Prostate gland (tissue), 2 donors: ENCODE measurements around the gene SERPINB11. TPM values are rescaled to one million over a fixed set of nuclear protein-coding genes. Genes with fewer than 3 reads are reported as not detected.

ENCODE experiments used
- DNase-seq: peaks from one replicate; pipeline ENCODE4 v3.0.0-alpha.2; 2019; ENCODE audit warnings: low spot score
- H3K27ac ChIP-seq, 2 donors: fragments of 200-600 bp; sonication (generic); 2 replicates each; pipeline ENCODE4 v1.5.1; 2017 to 2019
- H3K27me3 ChIP-seq: fragments of 200-600 bp; sonication (generic); replicated peaks from 2 replicates; pipeline ENCODE4 v1.5.1; 2019; ENCODE audit not compliant: insufficient read depth
- H3K36me3 ChIP-seq, 2 donors: fragments of 200-600 bp; sonication (generic); 1 replicate in 1 of 2; 2 replicates in 1 of 2; pipeline versions ENCODE4 v1.5.1 to v1.8.1; 2017 to 2019
- H3K4me1 ChIP-seq: fragments of 200-600 bp; sonication (generic); replicated peaks from 2 replicates; pipeline ENCODE4 v1.5.1; 2019
- H3K4me3 ChIP-seq, 2 donors: fragments of 200-600 bp; sonication (generic); 2 replicates each; pipeline ENCODE4 v1.5.1; 2017 to 2019
- H3K9me3 ChIP-seq: fragments of 200-600 bp; sonication (generic); 2 replicates; pipeline ENCODE4 v1.5.1; 2017
- POLR2A ChIP-seq: fragments of 450-650 bp; IDR thresholded peaks from one replicate; pipeline ENCODE4 v1.6.1; 2016; ENCODE audit warnings: antibody characterized with exemption, mild to moderate bottlenecking
- POLR2AphosphoS5 ChIP-seq: sonication (generic); formaldehyde crosslinking; IDR thresholded peaks from one replicate; pipeline ENCODE4 v1.6.1; 2017; ENCODE audit warnings: antibody characterized with exemption
- WGBS: methylation state at CpG from one replicate; pipeline ENCODE4 v1.1.5; 2018; 5-methylcytosine and 5-hydroxymethylcytosine counted together
- intact Hi-C: fragments of 100-400 bp; cut with DNase I; formaldehyde crosslinking; loops from one replicate; pipeline ENCODE4 v1.14.2; 2022
- total RNA-seq, 2 donors: library from RNA; depleted of rRNA; stranded (reverse); fragments of >200 nt; gene quantifications; one replicate each; pipeline ENCODE4 v1.1.0, GENCODE V29; 2016
- TF ChIP-seq, protein P1 (sequence below), 4 experiments: fragments of 200-600 bp in 2 of 4; fragments of 450-650 bp in 2 of 4; sonication (generic) in 2 of 4; IDR thresholded peaks; 1 replicate in 3 of 4; 2 replicates in 1 of 4; pipeline ENCODE4 v1.5.1; 2016 to 2019; ENCODE audit warnings: antibody characterized with exemption in 4 of 4, mild to moderate bottlenecking in 2 of 4, moderate library complexity in 2 of 4

SERPINB11 gene
- total RNA-seq, 2 donors from 2014 or later, result 10.3 to 37.8 TPM

DNA sequence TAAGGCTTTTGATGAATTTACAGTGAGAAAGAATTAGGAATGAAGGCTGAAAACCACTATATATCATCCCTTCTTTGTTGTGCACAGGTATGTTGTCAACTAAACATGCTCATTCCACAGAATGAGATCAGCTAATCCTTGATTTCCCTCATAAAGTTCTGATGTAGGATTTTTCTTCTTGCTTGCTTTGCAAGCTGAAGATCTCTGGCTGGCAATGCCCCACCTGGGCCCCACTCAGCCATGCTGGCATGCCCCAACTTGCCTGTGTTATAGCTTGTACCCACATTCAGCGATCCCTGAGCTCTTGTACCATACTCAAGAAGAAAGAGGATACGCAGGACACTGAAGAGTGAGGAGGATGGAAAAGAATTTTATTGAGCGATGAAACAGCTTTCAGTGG, 18.0 kb upstream of the SERPINB11 start:
- H3K27ac ChIP-seq, result no peak overlapping the region
- intact Hi-C loops, result no loop called here
- H3K27me3 ChIP-seq, result no peaks in the 10 kb centered on the region
- no peak overlapping the region for H3K4me3 ChIP-seq
- no peak for DNase-seq
- TF ChIP-seq, protein P1, sequence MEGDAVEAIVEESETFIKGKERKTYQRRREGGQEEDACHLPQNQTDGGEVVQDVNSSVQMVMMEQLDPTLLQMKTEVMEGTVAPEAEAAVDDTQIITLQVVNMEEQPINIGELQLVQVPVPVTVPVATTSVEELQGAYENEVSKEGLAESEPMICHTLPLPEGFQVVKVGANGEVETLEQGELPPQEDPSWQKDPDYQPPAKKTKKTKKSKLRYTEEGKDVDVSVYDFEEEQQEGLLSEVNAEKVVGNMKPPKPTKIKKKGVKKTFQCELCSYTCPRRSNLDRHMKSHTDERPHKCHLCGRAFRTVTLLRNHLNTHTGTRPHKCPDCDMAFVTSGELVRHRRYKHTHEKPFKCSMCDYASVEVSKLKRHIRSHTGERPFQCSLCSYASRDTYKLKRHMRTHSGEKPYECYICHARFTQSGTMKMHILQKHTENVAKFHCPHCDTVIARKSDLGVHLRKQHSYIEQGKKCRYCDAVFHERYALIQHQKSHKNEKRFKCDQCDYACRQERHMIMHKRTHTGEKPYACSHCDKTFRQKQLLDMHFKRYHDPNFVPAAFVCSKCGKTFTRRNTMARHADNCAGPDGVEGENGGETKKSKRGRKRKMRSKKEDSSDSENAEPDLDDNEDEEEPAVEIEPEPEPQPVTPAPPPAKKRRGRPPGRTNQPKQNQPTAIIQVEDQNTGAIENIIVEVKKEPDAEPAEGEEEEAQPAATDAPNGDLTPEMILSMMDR (IDR thresholded peaks at IDR 0.05), result no peak
- TF ChIP-seq POLR2AphosphoS5, result no peak
- TF ChIP-seq POLR2A, result no peak
- no peaks in the 10 kb centered on the region for H3K9me3 ChIP-seq
- 74% methylated on average over 3 of the region's 3 CpGs for WGBS
- H3K36me3 ChIP-seq, result no peaks in the 10 kb centered on the region
- no peaks in the 10 kb centered on the region for H3K4me1 ChIP-seq

DNA sequence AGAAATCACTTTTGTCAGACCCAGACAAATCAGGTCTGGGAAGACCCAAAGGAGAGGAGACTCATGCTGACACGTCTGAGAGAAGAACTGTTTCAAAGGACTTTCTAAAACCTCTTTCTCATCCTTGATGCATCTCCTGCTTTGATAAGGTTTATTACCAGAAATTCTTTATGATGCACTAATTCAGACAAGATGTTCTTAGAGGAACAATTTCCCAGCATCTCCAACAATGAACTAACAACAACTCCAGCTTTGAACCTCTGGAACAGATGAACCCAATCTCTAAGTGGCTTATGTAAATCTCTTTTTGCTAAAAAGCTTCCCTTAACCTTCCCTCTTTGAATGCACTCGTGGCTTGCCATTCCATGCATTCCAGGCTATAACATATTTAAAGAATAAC, 15.9 kb upstream of the SERPINB11 start:
- H3K9me3 ChIP-seq, result no peaks in the 10 kb centered on the region
- TF ChIP-seq, protein P1 (IDR thresholded peaks at IDR 0.05), result no peak
- TF ChIP-seq POLR2A (no peak), POLR2AphosphoS5 (no peak)
- no peaks in the 10 kb centered on the region for H3K27me3 ChIP-seq
- H3K4me3 ChIP-seq, result no peak overlapping the region
- WGBS, result 62% methylated on average over 2 of the region's 2 CpGs
- intact Hi-C loops, result no loop called here
- no peak for DNase-seq
- H3K36me3 ChIP-seq, result no peaks in the 10 kb centered on the region
- no peaks in the 10 kb centered on the region for H3K4me1 ChIP-seq
- no peak overlapping the region for H3K27ac ChIP-seq

DNA sequence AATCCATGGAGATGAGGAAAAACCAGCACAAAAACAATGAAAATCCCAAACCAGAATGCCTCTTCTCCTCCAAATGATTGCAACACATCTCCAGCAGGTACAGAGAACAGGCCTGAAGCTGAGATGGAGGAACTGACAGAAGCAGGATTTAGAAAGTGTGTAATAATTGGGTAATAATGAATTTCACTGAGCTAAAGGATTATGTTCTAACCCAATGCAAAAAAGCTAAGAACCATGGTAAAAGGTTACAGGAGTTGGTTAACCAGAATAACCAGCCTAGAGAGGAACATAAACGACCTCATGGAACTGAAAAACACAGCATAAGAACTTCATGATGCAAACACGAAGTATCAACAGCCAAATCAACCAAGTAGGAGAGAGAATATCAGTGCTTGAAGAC, 13.7 kb upstream of the SERPINB11 start:
- Histone ChIP-seq H3K27me3 (no peaks in the 10 kb centered on the region), H3K4me1 (no peaks in the 10 kb centered on the region), H3K36me3 (no peaks in the 10 kb centered on the region), H3K4me3 (no peak overlapping the region), H3K27ac (no peak overlapping the region), H3K9me3 (no peaks in the 10 kb centered on the region)
- WGBS, result 75% methylated on average over 2 of the region's 2 CpGs
- intact Hi-C loops, result no loop called here
- TF ChIP-seq POLR2A (no peak), POLR2AphosphoS5 (no peak)
- TF ChIP-seq, protein P1 (IDR thresholded peaks at IDR 0.05), result no peak
- DNase-seq, result no peak

DNA sequence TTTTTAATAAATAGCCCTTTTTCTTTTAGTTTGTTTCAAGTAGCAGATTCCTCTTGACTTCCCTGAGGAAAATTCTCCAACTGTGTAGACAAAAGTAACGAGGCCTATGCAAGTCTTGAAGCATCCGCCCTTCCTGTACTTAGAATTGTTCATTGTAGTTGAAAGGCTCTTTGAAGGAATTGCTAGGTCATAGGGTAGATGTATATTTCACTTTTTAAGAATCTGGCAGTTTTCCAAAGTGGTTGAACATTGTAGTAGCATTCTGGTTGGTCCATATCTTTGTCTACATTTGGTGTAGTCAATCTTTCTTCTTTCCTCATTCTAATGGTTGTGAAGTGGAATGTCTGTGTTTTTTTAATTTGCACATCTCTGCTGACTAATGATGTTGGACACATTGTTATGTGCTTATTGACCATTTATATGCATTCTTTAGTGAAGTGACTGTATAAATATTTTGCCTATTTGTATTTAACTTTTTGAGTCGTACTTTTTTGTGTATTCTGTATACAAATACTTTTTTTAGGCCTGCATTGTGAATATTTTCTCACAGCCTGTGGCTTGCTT, 5.6 kb upstream of the SERPINB11 start:
- H3K4me3 ChIP-seq, result no peak overlapping the region
- no peak overlapping the region for H3K27ac ChIP-seq
- intact Hi-C loops, result no loop called here
- DNase-seq, result no peak
- H3K36me3 ChIP-seq, result no peaks in the 10 kb centered on the region
- TF ChIP-seq POLR2A, result no peak
- TF ChIP-seq, protein P1 (IDR thresholded peaks at IDR 0.05), result no peak
- TF ChIP-seq POLR2AphosphoS5, result no peak
- no peaks in the 10 kb centered on the region for H3K4me1 ChIP-seq
- H3K27me3 ChIP-seq, result no peaks in the 10 kb centered on the region
- 66% methylated on average over 3 of the region's 3 CpGs for WGBS
- H3K9me3 ChIP-seq, result no peaks in the 10 kb centered on the region

DNA sequence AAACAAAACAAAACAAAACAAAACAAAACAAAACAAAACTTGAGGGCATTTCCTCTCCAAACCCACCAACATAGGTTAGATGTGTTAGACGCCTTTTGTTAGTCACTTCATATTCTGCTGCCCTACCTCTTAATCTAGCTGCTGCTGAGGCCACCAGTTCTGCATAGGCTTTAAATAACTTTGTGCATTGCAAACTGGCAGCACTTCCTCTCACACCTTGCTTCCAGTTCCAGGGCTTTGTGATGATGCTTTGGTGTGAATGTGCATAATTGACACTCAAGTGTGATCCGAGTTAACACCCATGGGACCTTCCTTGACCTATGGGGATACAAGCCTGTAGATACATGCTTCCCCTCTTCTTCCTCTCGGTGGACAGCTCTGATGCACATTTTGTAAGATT, 2.3 kb upstream of the SERPINB11 start:
- no peaks in the 10 kb centered on the region for H3K4me1 ChIP-seq
- H3K36me3 ChIP-seq, result no peaks in the 10 kb centered on the region
- H3K9me3 ChIP-seq, result no peaks in the 10 kb centered on the region
- no peak for DNase-seq
- TF ChIP-seq POLR2AphosphoS5 (no peak), POLR2A (no peak)
- TF ChIP-seq, protein P1 (IDR thresholded peaks at IDR 0.05), result no peak
- no peaks in the 10 kb centered on the region for H3K27me3 ChIP-seq
- H3K27ac ChIP-seq, result no peak overlapping the region
- intact Hi-C loops, result no loop called here
- no peak overlapping the region for H3K4me3 ChIP-seq
- WGBS, result 80% methylated on average over 3 of the region's 3 CpGs
